Thoracic aorta (tissue), 2 donors: ENCODE results near the gene SLC24A3. TPM values are rescaled to one million over a fixed set of nuclear protein-coding genes. Genes with fewer than 3 reads are reported as not detected.
A peak's percentile ranks its signal among the peaks of the same experiment; 100 is the strongest.

ENCODE experiments used
- ATAC-seq: fragments of 150-250 bp; one replicate; pipeline ENCODE4 v1.8.0; 2017; ENCODE audit warnings: low read depth; ENCODE audit not compliant: insufficient number of reproducible peaks, low FRiP score
- DNase-seq: peaks from one replicate; pipeline ENCODE4 v3.0.0-alpha.2; 2020; ENCODE audit warnings: low spot score
- H3K27ac ChIP-seq, 2 donors: fragments of 200-600 bp; sonication (generic); 1 replicate in 1 of 2; 2 replicates in 1 of 2; pipeline ENCODE4 v1.5.1; 2016; ENCODE audit warnings: mild to moderate bottlenecking in 2 of 2, moderate library complexity in 2 of 2
- H3K27me3 ChIP-seq: fragments of 200-600 bp; sonication (generic); replicated peaks from 2 replicates; pipeline ENCODE4 v1.6.0; 2016; ENCODE audit warnings: mild to moderate bottlenecking; ENCODE audit not compliant: insufficient read depth
- H3K36me3 ChIP-seq: fragments of 200-600 bp; sonication (generic); one replicate; pipeline ENCODE4 v1.5.1; 2016
- H3K4me1 ChIP-seq, 2 donors: fragments of 200-600 bp; sonication (generic); 1 replicate in 1 of 2; 2 replicates in 1 of 2; pipeline versions ENCODE4 v1.5.1 to v1.6.0; 2016; ENCODE audit warnings: low read depth in 2 of 2, mild to moderate bottlenecking in 1 of 2; ENCODE audit not compliant: control insufficient read depth in 1 of 2
- H3K4me3 ChIP-seq: fragments of 200-600 bp; sonication (generic); 2 replicates; pipeline ENCODE4 v1.5.1; 2016; ENCODE audit warnings: mild to moderate bottlenecking
- H3K9me3 ChIP-seq: fragments of 200-600 bp; sonication (generic); 2 replicates; pipeline ENCODE4 v1.5.1; 2016
- CTCF ChIP-seq: fragments of 200-600 bp; sonication (generic); IDR thresholded peaks from one replicate; pipeline ENCODE4 v1.5.1; 2019; ENCODE audit warnings: antibody characterized with exemption
- total RNA-seq, 2 donors: library from RNA; depleted of rRNA; stranded (reverse); fragments of >200 nt; gene quantifications; one replicate each; pipeline versions ENCODE4 v1.1.0 to v1.2.3, GENCODE V29; 2016

SLC24A3 gene
- total RNA-seq, 2 donors from 2014 or later: 8.3 to 31.4 TPM

- no peak overlapping the region for H3K27ac ChIP-seq
- no peak for TF ChIP-seq CTCF
- no peak overlapping the region for H3K4me3 ChIP-seq
- H3K36me3 ChIP-seq: no peaks in the 10 kb centered on the region
- ATAC-seq: no peak
- no peak for DNase-seq
- no peaks in the 10 kb centered on the region for H3K27me3 ChIP-seq
- H3K9me3 ChIP-seq: no peaks in the 10 kb centered on the region
- H3K4me1 ChIP-seq: peaks cover 13 to 45% of the 10 kb centered on the region in 2 donors
These were observed 76.2 kb downstream of the SLC24A3 start for GRCh38 chr20:19288636-19289035.

GRCh38 chr20:19289451-19289850, 77.0 kb downstream of the SLC24A3 start:
- no peak for TF ChIP-seq CTCF
- ATAC-seq: no peak
- no peak overlapping the region for H3K27ac ChIP-seq
- peaks cover 13 to 37% of the 10 kb centered on the region in 2 donors for H3K4me1 ChIP-seq
- no peaks in the 10 kb centered on the region for H3K9me3 ChIP-seq
- H3K36me3 ChIP-seq: no peaks in the 10 kb centered on the region
- no peak overlapping the region for H3K4me3 ChIP-seq
- no peak for DNase-seq
- no peaks in the 10 kb centered on the region for H3K27me3 ChIP-seq

- Histone ChIP-seq H3K4me1 (peaks cover 9 to 25% of the 10 kb centered on the region in 2 donors), H3K27ac (peak overlapping the region; percentile 58 to 63), H3K9me3 (no peaks in the 10 kb centered on the region), H3K4me3 (no peak overlapping the region), H3K36me3 (no peaks in the 10 kb centered on the region), H3K27me3 (no peaks in the 10 kb centered on the region)
- DNase-seq (no peak), ATAC-seq (no peak)
- no peak for TF ChIP-seq CTCF
These were observed 78.8 kb downstream of the SLC24A3 start for GRCh38 chr20:19291024-19291817.

GRCh38 chr20:19291818-19292132, 79.3 kb downstream of the SLC24A3 start:
- Histone ChIP-seq H3K4me3 (no peak overlapping the region), H3K27ac (peak overlapping the region in 1 of 2 donors; percentile 63), H3K36me3 (no peaks in the 10 kb centered on the region), H3K9me3 (no peaks in the 10 kb centered on the region), H3K4me1 (peaks cover 9 to 25% of the 10 kb centered on the region in 2 donors), H3K27me3 (no peaks in the 10 kb centered on the region)
- ATAC-seq (no peak), DNase-seq (no peak)
- no peak for TF ChIP-seq CTCF

- Histone ChIP-seq H3K4me1 (peaks cover 9 to 25% of the 10 kb centered on the region in 2 donors), H3K36me3 (no peaks in the 10 kb centered on the region), H3K27me3 (no peaks in the 10 kb centered on the region), H3K27ac (no peak overlapping the region), H3K9me3 (no peaks in the 10 kb centered on the region), H3K4me3 (no peak overlapping the region)
- DNase-seq: no peak
- no peak for TF ChIP-seq CTCF
- no peak for ATAC-seq
These were observed 79.8 kb downstream of the SLC24A3 start for GRCh38 chr20:19292254-19292653.
